Fibroblast of peridontal ligament (primary cell): ENCODE data around the gene GCLC.

Experiments
- DNase-seq: peaks from one replicate; pipeline ENCODE4 v3.0.0-alpha.2; 2010; ENCODE audit errors: extremely low read depth

The GCLC gene

DNA sequence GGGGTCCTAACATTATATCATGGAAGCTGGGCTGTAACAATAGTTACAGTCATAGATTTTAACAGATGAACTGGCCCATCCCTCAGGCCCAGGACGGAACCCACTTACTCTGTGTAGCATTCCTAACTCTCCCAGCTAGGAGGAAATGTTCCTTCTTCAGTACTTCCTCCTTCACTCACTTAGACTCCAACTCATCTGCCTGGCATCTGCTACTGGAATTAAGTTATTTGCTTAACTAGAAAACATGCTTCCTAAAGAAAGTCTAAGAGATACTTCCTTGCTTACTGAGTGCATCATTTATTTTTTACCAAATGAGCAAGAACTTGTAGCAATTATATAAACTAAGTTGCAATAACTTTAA, 20.5 kb downstream of the GCLC start:
- DNase-seq = peak; percentile 51

DNA sequence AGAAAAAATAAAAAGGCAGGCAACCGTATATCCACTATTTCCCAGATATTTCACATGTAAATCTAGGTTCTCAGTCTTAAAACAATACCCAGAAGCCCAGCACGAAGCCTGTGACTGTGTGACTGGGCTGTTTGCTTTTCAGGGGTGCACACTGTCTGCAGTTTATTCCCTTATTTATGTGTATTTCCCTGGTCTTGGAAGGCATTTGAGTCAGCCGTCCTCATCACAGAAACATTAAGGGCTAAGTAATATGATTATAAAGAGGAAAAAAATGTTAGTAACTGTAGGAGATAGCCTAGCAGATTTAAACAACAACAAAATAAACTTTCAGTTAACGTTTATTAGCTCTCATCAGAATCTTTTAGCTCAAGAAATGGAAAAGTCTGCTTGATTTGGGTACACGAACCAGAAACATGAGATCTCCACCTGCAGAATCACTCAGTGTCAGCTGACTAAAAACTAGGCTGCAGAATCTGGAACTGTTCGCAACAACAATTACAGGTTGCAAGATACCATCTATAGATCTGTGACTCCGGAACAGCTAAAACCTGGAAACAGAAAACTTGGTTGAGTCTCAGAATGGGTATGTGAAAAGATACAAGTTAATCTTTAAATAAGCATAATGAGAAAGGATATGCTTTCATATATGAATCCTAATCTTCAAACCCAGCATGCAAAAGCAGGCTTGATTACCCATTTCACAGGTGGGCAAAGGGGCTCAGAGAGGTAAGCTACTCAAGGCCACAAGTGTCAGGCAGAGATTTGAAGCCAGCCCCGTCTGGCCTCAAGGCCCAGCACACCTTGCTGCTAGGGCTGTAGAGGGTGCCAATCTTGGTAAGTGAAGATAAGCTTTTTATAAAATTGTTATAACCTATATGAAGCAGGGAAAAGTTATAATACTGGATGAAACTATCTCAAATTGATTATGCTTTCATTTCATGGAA, 21.1 kb downstream of the GCLC start:
- no peak for DNase-seq

DNA sequence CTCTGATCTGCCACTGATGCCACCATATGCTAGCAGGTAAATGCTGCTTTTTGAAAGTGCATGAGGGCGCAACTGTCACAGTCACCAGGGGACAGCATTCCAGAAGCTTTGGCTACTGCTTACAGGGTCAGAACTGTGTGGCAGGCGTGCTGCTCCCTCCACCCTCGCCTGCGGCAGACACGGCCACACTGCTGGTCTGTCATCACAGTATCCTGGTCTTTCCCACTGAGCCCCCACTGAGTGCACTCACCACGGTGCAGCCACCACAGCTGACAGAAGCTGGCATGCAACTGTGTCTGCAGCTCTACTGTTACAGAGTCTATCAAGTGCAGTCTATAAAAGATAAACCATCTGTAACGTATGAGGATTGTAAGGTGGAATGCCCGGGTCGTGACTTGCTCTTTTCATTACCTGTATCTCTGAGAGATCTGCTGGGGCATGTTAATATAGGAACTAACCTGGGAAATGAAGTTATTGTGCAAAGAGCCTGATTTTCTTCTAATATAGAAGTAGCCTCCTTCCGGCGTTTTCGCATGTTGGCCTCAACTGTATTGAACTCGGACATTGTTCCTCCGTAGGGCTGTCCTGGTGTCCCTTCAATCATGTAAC, 24.5 kb downstream of the GCLC start:
- no peak for DNase-seq

DNA sequence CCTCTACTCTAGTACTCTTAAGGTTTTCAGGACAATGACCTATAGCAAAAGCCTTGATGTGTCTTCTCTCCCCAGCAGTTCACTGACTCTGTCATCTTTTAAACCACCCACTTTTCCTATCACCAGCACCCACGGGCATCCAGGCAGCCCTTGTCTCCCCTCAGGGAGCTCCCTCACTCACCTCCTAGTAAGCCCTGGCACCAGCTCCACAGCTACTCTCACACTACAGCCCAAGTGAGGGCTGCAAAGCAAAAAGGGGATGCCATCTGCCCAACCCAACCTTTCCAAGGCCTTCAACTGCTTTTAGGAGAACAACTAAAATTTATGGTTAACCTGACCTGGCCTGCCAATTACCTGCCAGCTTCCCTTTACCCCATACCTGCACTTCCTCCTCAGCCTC, 26.0 kb downstream of the GCLC start:
- no peak for DNase-seq

DNA sequence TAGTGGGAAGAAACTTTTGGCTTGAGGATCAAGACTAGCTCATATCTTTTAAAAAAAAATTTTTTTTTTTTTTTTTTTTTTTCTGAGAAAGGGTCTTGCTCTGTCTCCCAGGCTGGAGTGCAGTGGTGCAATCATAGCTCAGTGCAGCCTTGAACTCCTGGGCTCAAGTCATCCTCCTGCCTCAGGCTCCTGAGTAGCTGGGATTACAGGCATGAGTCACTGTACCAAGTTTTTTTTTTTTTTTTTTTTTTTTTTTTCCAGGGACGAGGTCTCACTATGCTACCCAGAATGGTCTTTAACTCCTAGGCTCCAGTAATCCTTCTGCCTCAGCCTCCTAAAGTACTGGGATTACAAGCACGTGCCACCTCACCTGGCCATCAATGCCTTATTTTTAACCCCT, 27.9 kb downstream of the GCLC start:
- no peak for DNase-seq

DNA sequence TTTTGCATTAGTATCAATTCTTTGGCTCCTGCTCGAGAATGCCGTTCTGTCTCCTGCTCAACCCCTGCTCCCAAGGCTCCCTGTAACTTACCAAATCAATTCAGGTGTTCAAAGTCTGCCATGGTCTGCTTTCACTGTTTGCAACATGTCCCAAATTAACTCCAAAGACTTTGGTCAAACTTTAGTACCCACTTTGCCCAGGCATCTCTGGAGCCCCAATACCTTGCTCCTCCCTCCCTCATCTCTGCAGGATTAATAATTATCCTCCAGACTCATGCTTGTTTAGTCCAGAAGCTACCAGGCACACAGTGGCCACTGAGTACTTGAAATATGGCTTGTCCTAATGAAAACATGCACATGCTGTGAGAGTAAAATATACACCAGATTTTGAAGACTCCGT, 30.2 kb downstream of the GCLC start:
- no peak for DNase-seq

DNA sequence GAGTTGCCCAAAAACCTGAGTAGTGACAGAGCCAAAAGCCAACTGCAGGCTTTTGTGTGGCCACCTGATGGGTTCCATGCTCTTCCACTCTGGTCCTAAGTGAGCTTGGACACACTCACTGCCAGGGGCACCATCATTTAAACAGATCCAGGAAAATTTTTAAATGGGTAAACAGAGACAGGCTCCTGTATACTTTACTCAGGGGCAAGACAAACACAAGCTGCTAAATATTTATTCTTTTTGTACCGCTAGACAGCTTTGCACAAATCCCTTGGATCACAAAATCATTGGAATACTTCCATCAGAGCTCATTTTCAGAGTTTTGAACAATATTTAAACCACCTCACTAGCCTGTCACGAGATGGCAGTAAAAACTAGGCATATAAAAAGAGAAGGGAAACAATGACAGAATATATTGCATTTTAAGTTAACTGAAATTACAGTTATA, 31.4 kb downstream of the GCLC start:
- peak; percentile 36 for DNase-seq

DNA sequence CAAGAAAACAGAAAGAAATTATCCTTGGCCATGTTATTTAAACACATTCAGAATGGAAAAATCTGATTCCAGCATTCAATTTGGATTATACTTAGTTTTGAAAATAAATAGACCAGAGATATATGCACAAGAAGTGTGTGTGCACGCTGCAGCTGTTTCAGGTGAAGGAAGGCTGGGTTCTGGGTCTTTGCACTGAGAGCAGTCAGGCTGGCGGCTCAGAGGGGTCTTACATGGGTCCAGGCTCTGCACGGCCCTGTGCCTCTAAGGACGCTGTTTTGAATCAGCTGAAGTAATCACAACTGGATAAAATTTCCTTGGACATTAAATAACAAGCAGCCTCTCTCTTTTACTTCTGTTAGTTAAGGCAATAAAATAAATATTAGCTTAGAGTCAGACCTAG, 31.8 kb downstream of the GCLC start:
- no peak for DNase-seq

DNA sequence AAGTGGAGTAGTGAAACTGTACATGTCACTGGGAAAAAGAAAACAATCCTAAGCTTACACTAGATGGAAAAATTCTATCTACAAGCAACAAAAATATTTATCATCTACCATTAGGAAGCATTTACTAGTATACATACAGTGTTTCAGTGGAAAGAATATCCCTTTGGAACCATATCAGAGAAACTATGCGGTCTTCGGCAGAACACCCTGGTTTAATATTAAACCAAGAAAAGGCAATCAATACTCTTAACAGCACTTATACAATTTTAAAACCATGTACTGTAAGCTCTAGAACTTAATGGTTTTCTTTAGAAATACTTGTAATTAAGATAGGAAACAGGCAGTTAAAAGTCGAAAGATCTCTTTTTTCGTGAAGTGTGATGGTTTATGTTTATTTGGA, 32.3 kb downstream of the GCLC start:
- DNase-seq = no peak

DNA sequence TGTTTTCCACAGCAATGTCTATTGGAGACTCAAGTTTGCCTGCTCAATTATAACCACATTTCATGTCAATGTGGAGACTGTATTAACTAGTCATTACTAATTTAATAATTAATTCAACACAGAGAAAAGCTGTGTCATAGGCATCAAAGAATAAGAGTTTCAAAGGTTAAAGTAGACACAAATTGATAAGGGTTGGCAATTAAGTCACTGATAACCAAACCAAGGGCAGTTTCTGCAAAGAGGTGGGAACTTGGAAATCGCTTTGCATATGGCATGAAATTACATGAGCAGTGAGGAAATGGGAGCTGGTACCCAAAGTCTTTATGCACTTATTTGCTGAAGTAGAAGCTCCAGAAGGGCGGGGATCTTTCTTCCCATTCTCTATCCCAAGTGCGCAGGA, 34.2 kb downstream of the GCLC start:
- no peak for DNase-seq

DNA sequence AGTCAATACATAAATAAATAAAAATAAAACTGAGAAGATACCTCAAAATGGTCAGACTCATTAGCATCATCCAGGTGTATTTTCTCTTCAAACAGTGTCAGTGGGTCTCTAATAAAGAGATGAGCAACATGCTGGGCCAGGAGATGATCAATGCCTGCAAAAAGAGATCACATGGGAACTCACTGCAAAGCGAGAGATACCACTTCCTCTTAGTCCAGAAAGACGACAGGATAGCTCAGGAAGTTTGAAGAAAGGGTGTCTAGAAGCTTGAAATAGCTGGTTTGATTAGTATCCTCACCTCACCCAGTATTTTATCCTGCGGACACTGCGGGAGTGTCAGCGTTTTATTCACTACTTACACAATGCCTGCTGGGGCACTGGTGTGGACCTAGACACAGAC, 38.0 kb downstream of the GCLC start:
- no peak for DNase-seq

DNA sequence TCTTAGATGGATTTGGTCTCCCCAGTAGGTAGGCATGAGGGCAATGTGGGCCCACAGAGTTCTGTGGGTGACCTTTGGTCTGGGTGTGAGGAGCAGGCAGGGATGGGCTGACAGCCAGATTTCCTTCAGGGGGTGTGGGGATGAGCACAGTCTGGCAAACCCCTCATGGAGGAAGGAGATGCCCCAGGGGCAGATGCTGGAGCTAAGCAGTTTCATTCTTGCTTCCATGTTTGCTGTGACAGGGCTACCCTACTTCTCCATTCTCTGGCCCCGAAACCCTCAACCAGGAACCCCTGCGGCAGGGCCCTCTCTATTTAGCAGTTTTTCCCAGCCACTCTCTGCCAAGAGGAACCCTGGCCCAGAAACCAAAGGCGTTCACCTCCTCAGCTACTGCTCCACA, 40.4 kb downstream of the GCLC start:
- DNase-seq = no peak

DNA sequence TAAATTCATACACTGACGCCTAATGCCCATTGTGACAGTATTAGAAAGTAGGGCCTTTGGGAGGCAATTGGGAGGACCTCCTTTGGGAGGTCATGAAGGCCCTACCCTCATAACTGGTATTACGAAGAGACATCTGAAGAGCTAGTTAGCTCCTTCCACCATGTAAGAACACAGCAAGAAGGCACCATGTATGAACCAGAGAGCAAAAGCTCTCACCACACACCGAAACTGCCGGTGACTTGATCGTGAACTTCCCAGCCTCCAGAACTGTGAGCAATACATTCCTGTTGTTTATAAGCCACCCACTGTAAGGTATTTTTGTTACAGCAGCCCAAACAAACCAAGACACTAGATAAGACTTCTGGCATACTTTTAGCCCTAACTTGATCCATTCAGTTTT, 41.8 kb downstream of the GCLC start:
- no peak for DNase-seq

DNA sequence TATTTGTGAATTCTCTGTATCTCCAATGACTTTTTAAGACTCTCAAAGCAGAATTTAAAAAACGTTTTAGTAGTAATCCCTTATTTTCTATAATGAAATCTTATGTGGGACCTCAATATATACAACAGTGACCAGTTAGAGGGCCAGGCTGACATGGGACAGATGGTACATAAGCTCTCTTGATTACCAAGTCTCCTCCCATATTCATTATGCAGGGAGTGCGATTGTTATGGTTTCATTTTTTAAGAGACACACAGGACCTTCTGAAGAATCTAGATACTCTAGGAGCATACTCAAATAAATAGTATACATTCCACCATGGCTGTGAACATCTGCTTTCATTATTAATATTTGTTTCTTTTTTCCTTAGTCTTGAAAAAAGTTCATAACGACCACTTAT, 43.5 kb downstream of the GCLC start:
- DNase-seq = no peak

DNA sequence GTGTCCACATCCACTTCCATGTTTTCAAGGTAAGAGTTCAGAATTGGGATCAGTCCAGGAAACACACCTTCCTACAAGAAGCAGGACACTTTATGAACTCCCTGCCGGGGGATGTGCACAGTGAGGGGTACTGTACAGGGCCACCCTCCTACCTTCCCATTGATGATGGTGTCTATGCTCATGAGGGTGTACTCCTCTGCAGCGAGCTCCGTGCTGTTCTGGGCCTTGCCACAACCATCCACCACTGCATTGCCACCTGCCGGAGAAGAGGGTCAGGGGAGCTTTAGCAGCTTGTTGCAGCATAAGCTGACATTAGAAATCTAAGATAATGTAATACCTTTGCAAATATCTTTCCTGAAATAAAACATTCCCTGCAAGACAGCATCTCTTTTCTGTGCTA, 44.8 kb downstream of the GCLC start:
- no peak for DNase-seq

DNA sequence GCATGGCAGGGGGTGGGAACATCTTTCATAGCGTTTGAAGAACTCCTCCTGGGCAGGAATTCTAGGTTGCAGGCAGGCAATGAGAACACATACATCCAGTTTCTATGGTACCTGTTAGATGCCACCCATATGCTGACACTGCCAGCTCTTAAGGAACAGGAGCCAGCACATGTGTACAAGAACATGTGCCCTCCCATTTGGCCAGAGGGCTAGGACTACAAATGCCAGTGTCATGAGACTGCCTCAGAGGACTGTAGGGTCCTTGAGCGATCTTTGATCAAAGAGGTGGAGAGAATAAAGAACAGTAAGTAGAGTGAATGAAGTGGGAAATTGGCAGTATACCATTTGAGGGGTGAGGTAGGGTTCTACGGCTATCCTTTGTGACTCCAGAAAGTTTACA, 45.8 kb downstream of the GCLC start:
- no peak for DNase-seq

DNA sequence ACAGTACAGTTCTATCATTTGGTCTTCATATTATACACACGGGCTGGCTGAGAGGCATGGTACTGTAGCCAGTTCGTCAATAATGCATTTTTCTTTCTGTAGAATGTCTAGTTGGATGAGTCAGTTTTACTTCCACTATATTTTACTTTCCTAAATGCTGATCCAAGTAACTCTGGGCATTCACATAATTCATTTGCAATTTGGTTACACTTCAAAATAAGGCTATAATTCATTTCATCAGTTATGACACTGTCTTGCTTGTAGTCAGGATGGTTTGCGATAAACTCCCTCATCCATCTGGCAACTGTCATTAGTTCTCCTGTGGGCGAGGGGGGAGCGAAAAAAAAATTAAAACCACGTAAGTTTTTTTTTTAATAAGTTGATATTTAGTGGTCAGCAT, 46.3 kb downstream of the GCLC start:
- DNase-seq = no peak

DNA sequence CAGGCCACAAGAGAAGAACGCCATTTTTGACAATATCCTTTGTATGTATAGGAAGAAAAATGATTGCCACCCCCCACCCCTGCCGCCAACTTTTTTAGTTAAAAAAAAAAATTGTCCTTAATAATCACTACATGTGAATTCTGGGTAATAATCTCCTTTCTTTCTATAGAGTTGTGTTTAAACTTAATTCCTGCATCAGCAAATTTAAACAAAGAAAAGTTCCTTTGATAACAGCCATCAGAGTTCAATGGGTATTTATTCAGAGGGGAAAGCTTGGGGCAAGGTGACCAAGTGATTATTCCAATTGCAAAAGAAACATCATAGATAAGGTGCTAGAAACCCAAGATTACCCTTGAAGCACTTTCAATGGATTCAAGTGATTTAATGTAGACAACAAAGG, 47.0 kb downstream of the GCLC start:
- DNase-seq = no peak

DNA sequence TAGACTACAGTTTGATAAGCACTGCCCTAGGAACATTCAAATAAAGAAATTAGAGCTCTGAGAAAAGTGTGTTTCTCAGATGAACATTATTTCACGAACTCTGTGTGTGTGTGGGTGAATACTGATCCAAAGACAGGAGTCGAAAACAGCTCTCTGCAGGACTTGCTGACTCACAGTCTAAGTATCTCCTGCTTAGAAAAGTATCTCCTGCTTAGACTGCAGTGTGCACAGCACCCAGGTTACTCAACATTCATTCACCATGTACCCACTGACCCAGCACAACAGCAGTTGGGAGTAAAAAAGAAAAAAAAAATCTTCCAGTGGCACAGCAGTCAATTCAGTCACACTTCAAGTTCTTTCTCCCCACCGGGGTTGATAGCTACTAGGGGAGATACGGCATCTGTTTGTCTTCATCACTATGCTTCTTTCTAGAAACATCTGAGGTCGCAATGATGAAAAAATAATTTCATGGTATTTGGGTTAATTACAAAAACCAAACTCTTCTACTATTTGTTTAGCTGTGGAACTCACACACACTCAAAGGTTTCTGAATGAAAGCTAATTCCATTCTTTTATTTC, 48.0 kb downstream of the GCLC start:
- DNase-seq = peak; percentile 67

DNA sequence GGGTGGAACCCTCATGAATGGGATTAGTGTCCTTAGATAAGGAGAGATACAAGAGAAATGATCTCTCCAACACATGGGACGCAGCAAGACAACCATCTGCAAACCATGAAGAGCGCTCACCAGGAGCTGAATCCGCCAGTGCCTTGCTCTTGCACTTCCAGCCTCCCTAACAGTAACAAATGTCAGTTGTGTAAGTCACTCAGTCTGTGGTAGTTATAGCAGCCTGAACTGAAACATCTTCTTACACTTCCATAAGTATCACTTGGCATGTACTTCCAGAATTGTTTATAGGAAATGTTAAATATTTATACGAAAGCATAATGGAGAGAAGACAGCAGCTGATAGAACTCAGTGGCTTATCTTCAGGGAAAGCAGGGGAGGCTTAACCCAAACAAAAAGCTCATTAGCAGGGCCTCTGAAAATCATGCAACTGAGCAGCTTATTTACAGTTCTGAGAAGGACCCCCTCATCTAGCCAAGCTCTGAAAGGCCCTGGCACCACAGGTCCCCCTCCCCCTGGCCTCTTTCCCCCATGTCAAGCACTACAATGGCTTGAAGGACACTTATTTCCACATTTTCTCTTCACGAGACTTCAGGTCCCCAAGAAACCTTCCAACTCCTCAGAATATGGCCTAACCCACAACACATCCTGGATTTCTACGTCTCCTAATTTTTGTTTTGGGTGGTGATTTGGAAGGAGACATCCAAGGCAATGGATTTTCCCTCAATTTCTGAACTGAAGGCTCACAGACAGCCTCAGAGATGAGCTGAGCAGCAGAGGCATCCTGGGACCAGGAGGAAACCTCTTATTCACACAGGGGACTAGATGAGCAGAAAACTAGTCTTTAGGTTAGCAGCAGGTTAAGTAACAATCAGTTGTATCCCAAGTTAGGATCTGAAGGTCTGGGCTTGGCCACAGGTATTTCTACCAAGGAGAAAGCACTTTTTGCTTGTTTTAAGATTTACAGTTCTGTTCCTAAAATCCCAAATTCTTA, 49.1 kb downstream of the GCLC start:
- peak; percentile 19 for DNase-seq

DNA sequence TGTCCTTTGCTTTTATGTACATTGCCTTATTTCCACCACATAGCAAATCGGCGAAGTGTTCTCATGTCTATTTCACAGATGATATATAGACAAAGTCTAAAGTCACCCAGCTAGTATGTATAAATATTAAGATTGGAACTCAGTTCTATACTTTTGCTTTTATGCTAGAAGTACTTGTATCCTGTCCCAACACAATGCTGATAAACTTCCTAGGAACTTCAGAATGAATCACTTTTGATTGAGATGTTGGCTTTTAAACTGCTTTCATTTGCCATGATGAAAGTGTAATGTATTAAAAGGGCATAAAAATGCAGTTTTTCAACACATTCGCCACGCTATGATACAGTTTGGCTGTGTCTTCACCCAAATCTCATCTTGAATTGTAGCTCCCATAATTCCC, 50.8 kb downstream of the GCLC start:
- DNase-seq = peak; percentile 30

DNA sequence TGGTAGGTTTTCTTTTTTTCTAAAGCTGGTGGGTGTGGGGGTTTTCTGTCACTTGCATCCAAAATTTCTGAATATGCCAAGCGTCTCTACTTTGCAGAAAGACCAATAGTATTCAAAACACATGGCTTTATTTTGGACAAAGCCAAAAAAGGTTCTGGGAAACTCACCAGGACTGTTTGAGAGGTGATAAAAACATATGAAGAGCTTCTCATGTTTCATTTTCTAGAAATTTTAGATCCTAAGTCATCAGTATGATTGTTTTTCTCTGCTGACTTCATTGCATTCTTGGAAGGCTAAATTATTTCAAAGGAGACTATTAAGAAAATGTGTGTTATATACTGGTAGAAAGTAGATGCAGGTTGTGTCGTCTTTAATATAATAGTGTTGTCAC, 51.3 kb downstream of the GCLC start:
- peak; percentile 40 for DNase-seq
